Heart right ventricle (tissue), 16 donors: ENCODE results near the gene ZBTB46. TPM values are rescaled to one million over a fixed set of nuclear protein-coding genes. Genes with fewer than 3 reads are reported as not detected.

Experiments
- ATAC-seq, 8 donors: fragments of 200-7000 bp; cut with Tn5 transposase; one replicate each; pipeline ENCODE4 v1.9.1; 2020; ENCODE audit warnings: mild to moderate bottlenecking in 8 of 8, moderate library complexity in 8 of 8, moderate number of reproducible peaks in 1 of 8
- DNase-seq, 2 donors: peaks; one replicate each; pipeline ENCODE4 v3.0.0-alpha.2; 2020
- H3K27ac ChIP-seq, 10 donors: fragments of 200-600 bp; sonication (generic) in 2 of 10; one replicate each; pipeline versions ENCODE4 v1.5.0 to v1.8.0; 2020 to 2022; ENCODE audit warnings: mild to moderate bottlenecking in 3 of 10
- H3K27me3 ChIP-seq, 7 donors: fragments of 200-600 bp; one replicate each; pipeline ENCODE4 v1.8.0; 2021 to 2022; ENCODE audit warnings: mild to moderate bottlenecking in 2 of 7
- H3K36me3 ChIP-seq, 9 donors: fragments of 200-600 bp; sonication (generic) in 1 of 9; one replicate each; pipeline versions ENCODE4 v1.5.0 to v1.8.0; 2020 to 2022; ENCODE audit warnings: mild to moderate bottlenecking in 2 of 9
- H3K4me1 ChIP-seq, 9 donors: fragments of 200-600 bp; sonication (generic) in 1 of 9; one replicate each; pipeline versions ENCODE4 v1.5.0 to v1.8.0; 2020 to 2022; ENCODE audit warnings: mild to moderate bottlenecking in 4 of 9
- H3K4me3 ChIP-seq, 10 donors: fragments of 200-600 bp; sonication (generic) in 2 of 10; one replicate each; pipeline versions ENCODE4 v1.5.0 to v1.8.0; 2020 to 2022; ENCODE audit warnings: mild to moderate bottlenecking in 7 of 10, moderate library complexity in 2 of 10
- H3K9me3 ChIP-seq, 11 donors: fragments of 200-600 bp in 10 of 11; sonication (generic) in 2 of 11; one replicate each; pipeline versions ENCODE4 v1.5.0 to v1.8.0; 2013 to 2022; ENCODE audit warnings: mild to moderate bottlenecking in 2 of 11, control low read depth in 1 of 11, moderate library complexity in 1 of 11
- CTCF ChIP-seq, 9 donors: fragments of 200-600 bp; sonication (generic) in 2 of 9; IDR thresholded peaks; one replicate each; pipeline versions ENCODE4 v1.5.0 to v1.8.0; 2021 to 2022; ENCODE audit warnings: antibody characterized with exemption in 9 of 9, mild to moderate bottlenecking in 5 of 9, moderate library complexity in 1 of 9
- WGBS, 2 donors: extraction: QIAGEN DNeasy Blood & Tissue Kit; methylation state at CpG; one replicate each; pipeline ENCODE4 v1.1.7; 2013; ENCODE audit warnings: inconsistent platforms in 1 of 2; 5-methylcytosine and 5-hydroxymethylcytosine counted together
- intact Hi-C, 10 donors: fragments of 100-400 bp; cut with DNase I; formaldehyde crosslinking; loops; one replicate each; pipeline versions ENCODE4 v1.11.1 to v1.14.2; 2022
- polyA plus RNA-seq, 2 donors: library from polyadenylated mRNA; stranded (reverse); fragments of 200-250 nt; gene quantifications; one replicate each; pipeline ENCODE4 v1.2.3, GENCODE V29; 2013
- total RNA-seq, 10 donors: library from RNA; stranded (reverse); fragmentation: NEBNext Ultra II Directional in 3 of 10; extraction: Animal tissue kit (Norgen Biotek cat#: 25700) in 3 of 10; gene quantifications; one replicate each; pipeline versions ENCODE4 v1.2.1 to v1.2.4, GENCODE V29; 2021 to 2023
- donor health status: Arrhythmogenic right ventricular cardiomyopathy.
- donor health status: ischemic (EF 13 %, LVEDD 7.1; RV severe dilation, severe dysfunction).
- donor health status: healthy with polysubstance abuse.
- donor health status: DM: no; HTN: yes; CAD: no.
- donor health status: DM: no; HTN: no; CAD: no.
- donor health status: ischemic (EF 25% LVEDD 6.9; RV normal size, moderate dysfunction).
- donor health status: ischemic (EF 25% LVEDD 5.7; RV mildly dilated, moderate dysfunction).
- donor health status: healthy.
- donor health status: DM: yes; HTN: yes; CAD: no.
- donor health status: Ischemic cardiomyopathy.
- donor health status: ischemic (EF 35%, LVEDD 5.7; RV mildly dilated, moderate dysfunction).
- donor health status: nonischemic (EF 11% LVEDD 7.7; RV severe dilation, severe dysfunction).
- donor health status: DM: yes; HTN: yes; CAD: no.
- donor health status: PGD.
- donor health status: ischemic (EF 29% LVEDD 5.4; RV normal size, mild dysfunction).
- donor health status: nonischemic (EF 23%, LVEDD 6.1; RV moderate dilation, normal function).

Gene ZBTB46
- total and polyA plus RNA-seq, 12 donors: 5.6 to 25.4 (median 14.4) TPM

GRCh38 chr20:63790572-63791168 is 40.4 kb downstream of the ZBTB46 start:
- intact Hi-C loops: loop anchor here in 1 of 10 donors (5.0 kb wide), 1 partner anchor 37 kb away; no protein-coding TSS in a partner anchor
- H3K9me3 ChIP-seq: no peaks in the 10 kb centered on the region
- H3K27ac ChIP-seq: peak overlapping the region in 7 of 10 donors; percentile 74 to 84 (median 78)
- WGBS, 2 donors: 94 to 95% methylated on average over 37 of the region's 37 CpGs
- DNase-seq (no peak), ATAC-seq (no peak)
- H3K36me3 ChIP-seq: peaks cover 0 to 45% (median 21%) of the 10 kb centered on the region in 9 donors
- H3K27me3 ChIP-seq: peaks cover 0 to 3% (median 0%) of the 10 kb centered on the region in 7 donors
- peaks cover 27 to 78% (median 63%) of the 10 kb centered on the region in 9 donors for H3K4me1 ChIP-seq
- no peak overlapping the region for H3K4me3 ChIP-seq
- TF ChIP-seq CTCF (IDR thresholded peaks at IDR 0.05): no peak

GRCh38 chr20:63789836-63790571 is 41.1 kb downstream of the ZBTB46 start:
- intact Hi-C loops: loop anchor here (5.0 to 10.0 kb wide), 5 partner anchors 32 to 185 kb away; partner anchors contain the start of genes ABHD16B (in 6 of the 10), SAMD10 (in 2 of the 10) and TPD52L2 (in 2 of the 10)
- ATAC-seq: no peak

GRCh38 chr20:63787749-63788148 is 43.3 kb downstream of the ZBTB46 start:
- 27 to 44% methylated on average over 16 of the region's 16 CpGs for WGBS, 2 donors

More at GRCh38 chr20:63789836-63790571, 41.1 kb downstream of the ZBTB46 start:
- H3K27me3 ChIP-seq: no peaks in the 10 kb centered on the region
- 89 to 90% methylated on average over 57 of the region's 57 CpGs for WGBS, 2 donors
- H3K9me3 ChIP-seq: no peaks in the 10 kb centered on the region
- H3K4me1 ChIP-seq: peaks cover 28 to 83% (median 62%) of the 10 kb centered on the region in 9 donors
- no peak for DNase-seq
- peak overlapping the region in 8 of 10 donors; percentile 15 to 95 (median 70) for H3K27ac ChIP-seq
- peaks cover 0 to 41% (median 21%) of the 10 kb centered on the region in 9 donors for H3K36me3 ChIP-seq
- no peak for TF ChIP-seq CTCF (IDR thresholded peaks at IDR 0.05)
- no peak overlapping the region for H3K4me3 ChIP-seq

More at GRCh38 chr20:63787749-63788148, 43.3 kb downstream of the ZBTB46 start:
- ATAC-seq: peak in 5 of 8 donors; percentile 23 to 39 (median 27)
- intact Hi-C loops: loop anchor here (1.0 to 10.0 kb wide), 7 partner anchors 35 to 187 kb away; partner anchors contain the start of genes ABHD16B (in 6 of the 10), TPD52L2 (in 4 of the 10) and SAMD10 (in 2 of the 10)
- TF ChIP-seq CTCF (IDR thresholded peaks at IDR 0.05): no peak
- Histone ChIP-seq H3K4me1 (peaks cover 28 to 81% (median 65%) of the 10 kb centered on the region in 9 donors), H3K9me3 (no peaks in the 10 kb centered on the region), H3K4me3 (peak overlapping the region in 5 of 10 donors; percentile 8 to 31 (median 26)), H3K36me3 (peaks cover 0 to 55% (median 21%) of the 10 kb centered on the region in 9 donors), H3K27me3 (no peaks in the 10 kb centered on the region), H3K27ac (peak overlapping the region; percentile 65 to 95 (median 86))
- DNase-seq: no peak
